ENCODE data around the gene ZKSCAN3. TPM values are rescaled to one million over a fixed set of nuclear protein-coding genes. Genes with fewer than 3 reads are reported as not detected.

The ZKSCAN3 gene
- polyA plus RNA-seq, 1 donor (not counting 4 experiments of a cell fraction or from before 2014, with no cell fraction given) = 3.1 TPM

DNA sequence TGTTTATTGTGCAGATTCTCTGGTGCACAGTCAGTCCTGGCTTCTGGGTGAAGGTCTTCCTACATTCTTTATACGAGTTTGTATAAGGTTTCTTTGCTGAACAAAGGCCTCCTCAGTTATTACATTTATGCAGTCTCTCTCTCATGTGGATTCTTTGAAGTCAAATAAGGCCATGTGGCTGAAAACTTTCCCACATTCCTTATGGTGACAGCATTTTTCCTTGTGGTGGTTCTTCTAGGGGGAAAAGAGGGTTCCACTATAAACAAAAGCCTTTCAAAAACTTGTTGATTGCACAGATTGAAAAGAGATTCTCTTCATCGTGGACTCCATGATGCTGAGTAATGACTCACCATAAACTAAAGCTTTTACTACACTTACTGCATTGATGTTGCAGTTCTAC, 30.6 kb downstream of the ZKSCAN3 start:
- H3K36me3 ChIP-seq (ENCODE audit: control insufficient read depth in 2 of 2, extremely low read depth in 1 of 2, insufficient read depth in 2 of 2, low read length in 2 of 2) = peaks cover 3 to 12% of the 10 kb centered on the region in 2 experiments
- FAIRE-seq = no peak

DNA sequence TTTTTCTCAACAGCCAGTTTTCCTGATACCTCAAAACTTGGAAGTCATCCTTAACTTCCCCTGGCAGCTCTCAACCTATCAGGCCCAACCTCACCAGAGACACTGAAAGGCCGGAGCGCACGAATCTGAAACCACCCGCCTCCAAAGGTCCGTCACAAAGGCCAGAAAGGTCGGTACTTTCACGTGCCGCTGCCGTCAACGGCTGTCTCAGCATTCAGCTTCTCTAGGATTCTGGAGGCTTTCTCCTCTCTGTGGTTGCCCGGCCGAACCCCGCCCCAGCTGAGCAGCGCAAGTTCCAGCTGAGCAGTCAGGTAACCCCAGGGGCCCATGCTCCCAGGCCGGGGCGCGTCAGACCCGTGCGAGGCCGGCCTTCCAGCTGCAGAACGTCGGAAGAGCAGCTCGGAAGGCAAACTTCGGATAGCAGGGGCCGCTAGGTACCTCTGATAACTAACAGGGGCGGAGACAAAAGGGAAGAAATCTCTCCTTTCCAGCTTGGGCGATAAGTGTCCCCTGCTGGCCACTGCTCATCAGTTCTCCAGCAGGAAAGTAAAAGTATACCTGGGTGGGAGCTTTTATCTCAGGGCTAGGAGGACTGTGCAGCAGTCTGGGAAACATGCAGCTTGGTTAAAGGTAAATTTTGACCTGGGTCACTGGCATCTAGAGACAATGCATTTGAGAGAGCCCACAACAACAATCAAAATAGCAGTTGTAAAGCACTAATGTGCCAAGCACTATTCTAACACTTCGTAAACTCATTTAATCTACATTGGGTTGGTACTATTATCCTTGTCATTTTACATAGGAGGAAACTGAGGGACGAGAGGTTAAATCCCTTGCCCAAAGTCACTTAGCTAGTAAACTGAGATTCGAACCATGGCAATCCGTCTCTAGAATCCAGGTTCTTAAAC, 33.7 kb downstream of the ZKSCAN3 start:
- H3K79me2 ChIP-seq (ENCODE audit: control insufficient read depth, insufficient read depth, low read length) = peaks cover 3% of the 10 kb centered on the region
- dilution Hi-C loops (cut with MboI; ENCODE audit: extremely low pct_ligation_motif_present, low sequenced_read_pairs) = no loop called here
- FAIRE-seq (peak; percentile 81), DNase-seq (ENCODE audit: low read depth, low spot score) (no peak)
- no peaks in the 10 kb centered on the region for H3K9me1 ChIP-seq (ENCODE audit: control insufficient read depth, extremely low read depth, insufficient read depth, low read length)
- H3K27ac ChIP-seq (ENCODE audit: control insufficient read depth, insufficient read depth, low read length) = peak overlapping the region; percentile 78
- H3K9me3 ChIP-seq (ENCODE audit: control insufficient read depth, low read depth, low read length) = no peaks in the 10 kb centered on the region
- H3K9ac ChIP-seq (ENCODE audit: control insufficient read depth, extremely low read depth, insufficient read depth, low read length) = peak overlapping the region; percentile 79
- H3K36me3 ChIP-seq (ENCODE audit: control insufficient read depth in 2 of 2, extremely low read depth in 1 of 2, insufficient read depth in 2 of 2, low read length in 2 of 2) = peaks cover 3 to 12% of the 10 kb centered on the region in 2 experiments
- H4K20me1 ChIP-seq (ENCODE audit: control insufficient read depth, extremely low read depth, insufficient read depth, low read length) = no peaks in the 10 kb centered on the region
- H3K27me3 ChIP-seq (ENCODE audit: control insufficient read depth, extremely low read depth, insufficient read depth, low read length) = no peaks in the 10 kb centered on the region
- H3K4me1 ChIP-seq (ENCODE audit: control insufficient read depth, extremely low read depth, insufficient read depth, low read length) = peaks cover 6% of the 10 kb centered on the region
- peak overlapping the region; percentile 97 for H2AFZ ChIP-seq (ENCODE audit: control insufficient read depth, low read length)
- TF ChIP-seq EZH2 (IDR thresholded peaks at IDR 0.05; ENCODE audit: low read length) = no peak
- TF ChIP-seq, protein P1, sequence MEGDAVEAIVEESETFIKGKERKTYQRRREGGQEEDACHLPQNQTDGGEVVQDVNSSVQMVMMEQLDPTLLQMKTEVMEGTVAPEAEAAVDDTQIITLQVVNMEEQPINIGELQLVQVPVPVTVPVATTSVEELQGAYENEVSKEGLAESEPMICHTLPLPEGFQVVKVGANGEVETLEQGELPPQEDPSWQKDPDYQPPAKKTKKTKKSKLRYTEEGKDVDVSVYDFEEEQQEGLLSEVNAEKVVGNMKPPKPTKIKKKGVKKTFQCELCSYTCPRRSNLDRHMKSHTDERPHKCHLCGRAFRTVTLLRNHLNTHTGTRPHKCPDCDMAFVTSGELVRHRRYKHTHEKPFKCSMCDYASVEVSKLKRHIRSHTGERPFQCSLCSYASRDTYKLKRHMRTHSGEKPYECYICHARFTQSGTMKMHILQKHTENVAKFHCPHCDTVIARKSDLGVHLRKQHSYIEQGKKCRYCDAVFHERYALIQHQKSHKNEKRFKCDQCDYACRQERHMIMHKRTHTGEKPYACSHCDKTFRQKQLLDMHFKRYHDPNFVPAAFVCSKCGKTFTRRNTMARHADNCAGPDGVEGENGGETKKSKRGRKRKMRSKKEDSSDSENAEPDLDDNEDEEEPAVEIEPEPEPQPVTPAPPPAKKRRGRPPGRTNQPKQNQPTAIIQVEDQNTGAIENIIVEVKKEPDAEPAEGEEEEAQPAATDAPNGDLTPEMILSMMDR (optimal IDR thresholded peaks at IDR 0.05 in 1 of 3, IDR thresholded peaks at IDR 0.05 in 1 of 3, conservative IDR thresholded peaks at IDR 0.05 in 1 of 3; ENCODE audit: extremely low read depth in 1 of 3, insufficient read depth in 2 of 3, low read length in 3 of 3) = peak; percentile 56 to 68 (median 59)
- H3K4me2 ChIP-seq (ENCODE audit: control insufficient read depth, extremely low read depth, insufficient read depth, low read depth, low read length) = peak overlapping the region; percentile 99
- H3K4me3 ChIP-seq (ENCODE audit: control insufficient read depth in 2 of 3, extremely low read depth in 1 of 3, insufficient read depth in 2 of 3, low read depth in 1 of 3, low read length in 3 of 3) = peak overlapping the region; percentile 43 to 88 (median 78)

More for the DNA sequence above, 30.6 kb downstream of the ZKSCAN3 start:
- no peak for TF ChIP-seq EZH2 (IDR thresholded peaks at IDR 0.05; ENCODE audit: low read length)
- TF ChIP-seq, protein P1 (optimal IDR thresholded peaks at IDR 0.05 in 1 of 3, IDR thresholded peaks at IDR 0.05 in 1 of 3, conservative IDR thresholded peaks at IDR 0.05 in 1 of 3; ENCODE audit: extremely low read depth in 1 of 3, insufficient read depth in 2 of 3, low read length in 3 of 3) = no peak
- no peak overlapping the region for H3K4me3 ChIP-seq (ENCODE audit: control insufficient read depth in 2 of 3, extremely low read depth in 1 of 3, insufficient read depth in 2 of 3, low read depth in 1 of 3, low read length in 3 of 3)
- H3K27me3 ChIP-seq (ENCODE audit: control insufficient read depth, extremely low read depth, insufficient read depth, low read length) = no peaks in the 10 kb centered on the region
- peaks cover 3% of the 10 kb centered on the region for H3K79me2 ChIP-seq (ENCODE audit: control insufficient read depth, insufficient read depth, low read length)
- H3K9me1 ChIP-seq (ENCODE audit: control insufficient read depth, extremely low read depth, insufficient read depth, low read length) = no peaks in the 10 kb centered on the region
- H3K27ac ChIP-seq (ENCODE audit: control insufficient read depth, insufficient read depth, low read length) = no peak overlapping the region
- no peak overlapping the region for H2AFZ ChIP-seq (ENCODE audit: control insufficient read depth, low read length)
- no peak overlapping the region for H3K4me2 ChIP-seq (ENCODE audit: control insufficient read depth, extremely low read depth, insufficient read depth, low read depth, low read length)
- dilution Hi-C loops (cut with MboI; ENCODE audit: extremely low pct_ligation_motif_present, low sequenced_read_pairs) = no loop called here
- no peaks in the 10 kb centered on the region for H3K9me3 ChIP-seq (ENCODE audit: control insufficient read depth, low read depth, low read length)
- no peak for DNase-seq (ENCODE audit: low read depth, low spot score)
- H3K9ac ChIP-seq (ENCODE audit: control insufficient read depth, extremely low read depth, insufficient read depth, low read length) = no peak overlapping the region
- peaks cover 6% of the 10 kb centered on the region for H3K4me1 ChIP-seq (ENCODE audit: control insufficient read depth, extremely low read depth, insufficient read depth, low read length)
- no peaks in the 10 kb centered on the region for H4K20me1 ChIP-seq (ENCODE audit: control insufficient read depth, extremely low read depth, insufficient read depth, low read length)

Data from keratinocyte (primary cell).